ENCODE data around the gene SCN7A.

GRCh38 chr2:166364476-166365161 is 129.4 kb downstream of the SCN7A start:
- TF ChIP-seq POLR2A (IDR thresholded peaks at IDR 0.05; ENCODE audit: low read length) (no peak), GATA1 (IDR thresholded peaks at IDR 0.05; ENCODE audit: low read depth, low read length) (no peak)
